GM12878 (cell line): ENCODE data around the gene CSNK1G2. TPM values are rescaled to one million over a fixed set of nuclear protein-coding genes. Genes with fewer than 3 reads are reported as not detected.
A peak's percentile ranks its signal among the peaks of the same experiment; 100 is the strongest.

ENCODE experiments used
- BRCA1 ChIP-seq: IDR thresholded peaks from 2 replicates; pipeline ENCODE4 v1.6.1; 2011; ENCODE audit warnings: low read depth, low read length, improper control_type of control experiment
- CEBPZ ChIP-seq: fragments of 150-350 bp; IDR thresholded peaks from 2 replicates; pipeline ENCODE4 v1.6.1; 2016; ENCODE audit warnings: low read depth, low read length
- HDAC2 ChIP-seq: fragments of 200-600 bp; sonication (generic); IDR thresholded peaks from 2 replicates; pipeline ENCODE4 v1.6.1; 2017
- HSF1 ChIP-seq: fragments of 150-350 bp; IDR thresholded peaks from 2 replicates; pipeline ENCODE4 v1.6.1; 2014; ENCODE audit warnings: mild to moderate bottlenecking, low read depth, low read length
- KAT2A ChIP-seq: conservative IDR thresholded peaks from 2 replicates; pipeline ENCODE4 v1.6.1; 2011; ENCODE audit warnings: low read depth, low read length; ENCODE audit not compliant: control insufficient read depth
- LARP7 ChIP-seq: fragments of 450-650 bp; IDR thresholded peaks from 2 replicates; pipeline ENCODE4 v1.6.1; 2017; ENCODE audit warnings: mild to moderate bottlenecking
- MEF2B ChIP-seq: fragments of 450-650 bp; IDR thresholded peaks from 2 replicates; pipeline ENCODE4 v1.6.1; 2018; ENCODE audit warnings: mild to moderate bottlenecking, moderate library complexity; ENCODE audit not compliant: partially characterized antibody, poor library complexity, severe bottlenecking
- NKRF ChIP-seq: fragments of 450-650 bp; conservative IDR thresholded peaks from 2 replicates; pipeline ENCODE4 v1.6.1; 2017; ENCODE audit warnings: mild to moderate bottlenecking, moderate library complexity
- PAX8 ChIP-seq: fragments of 450-650 bp; IDR thresholded peaks from 2 replicates; pipeline ENCODE4 v1.6.1; 2017; ENCODE audit warnings: mild to moderate bottlenecking, moderate library complexity
- PML ChIP-seq: IDR thresholded peaks from 2 replicates; pipeline ENCODE4 v1.6.1; 2012; ENCODE audit warnings: low read length, inconsistent platforms
- POLR2AphosphoS2 ChIP-seq: IDR thresholded peaks from 2 replicates; pipeline ENCODE4 v1.6.1; 2011; ENCODE audit warnings: low read depth, mild to moderate bottlenecking, low read length, improper control_type of control experiment, moderate library complexity
- POU2F2 ChIP-seq: IDR thresholded peaks from 3 replicates; pipeline ENCODE4 v1.6.1; 2011; ENCODE audit warnings: low read depth, mild to moderate bottlenecking, low read length, borderline replicate concordance
- RAD51 ChIP-seq: fragments of 450-650 bp; IDR thresholded peaks from 2 replicates; pipeline ENCODE4 v1.6.1; 2016; ENCODE audit warnings: moderate library complexity, mild to moderate bottlenecking, inconsistent platforms
- RB1 ChIP-seq: fragments of 450-650 bp; formaldehyde crosslinking; IDR thresholded peaks from 2 replicates; pipeline ENCODE4 v1.6.1; 2017; ENCODE audit warnings: mild to moderate bottlenecking, borderline replicate concordance
- STAT1 ChIP-seq: fragments of 450-650 bp; conservative IDR thresholded peaks from 2 replicates; pipeline ENCODE4 v1.6.1; 2014; ENCODE audit warnings: antibody characterized with exemption, mild to moderate bottlenecking
- TBL1XR1 ChIP-seq: IDR thresholded peaks from 2 replicates; pipeline ENCODE4 v1.6.1; 2012; ENCODE audit warnings: low read depth, low read length, improper control_type of control experiment
- ZBTB11 ChIP-seq: fragments of 450-650 bp; formaldehyde crosslinking; IDR thresholded peaks from 2 replicates; pipeline ENCODE4 v1.5.0; 2022; ENCODE audit warnings: mild to moderate bottlenecking, missing genetic modification characterization
- ZNF217 ChIP-seq: fragments of 450-650 bp; IDR thresholded peaks from 2 replicates; pipeline ENCODE4 v1.6.1; 2017; ENCODE audit warnings: antibody characterized with exemption, mild to moderate bottlenecking
- ZNF24 ChIP-seq: fragments of 450-650 bp; IDR thresholded peaks from 2 replicates; pipeline ENCODE4 v1.6.1; 2017; ENCODE audit warnings: antibody characterized with exemption, mild to moderate bottlenecking
- ZNF384 ChIP-seq: IDR thresholded peaks from 2 replicates; pipeline ENCODE4 v1.6.1; 2012; ENCODE audit warnings: low read depth, mild to moderate bottlenecking, low read length, improper control_type of control experiment, borderline replicate concordance
- ZZZ3 ChIP-seq: IDR thresholded peaks from 2 replicates; pipeline ENCODE4 v1.6.1; 2011; ENCODE audit warnings: low read depth; ENCODE audit not compliant: control insufficient read depth, insufficient read length
- polyA plus RNA-seq, 11 experiments: library from polyadenylated mRNA; depleted of rRNA in 4 of 11; unstranded in 6 of 11; stranded (reverse) in 5 of 11; fragments of >200 nt; fragmentation: Nextera tagmentation in 4 of 11; fragmentation: Illumina TruSeq in 1 of 11; extraction: Ambion mirVana in 4 of 11; extraction: Trizol in 1 of 11; gene quantifications; 1 replicate in 1 of 11; 2 replicates in 10 of 11; pipeline versions ENCODE4 v1.2.1 to v1.2.3, GENCODE V29; 2011 to 2016; ENCODE audit warnings: inconsistent platforms in 2 of 11, missing spikeins in 2 of 11, low read depth in 1 of 11
- total RNA-seq, 4 experiments: library from RNA; depleted of rRNA in 3 of 4; stranded (reverse); fragments of >200 nt in 3 of 4; fragmentation: Illumina TruSeq in 1 of 4; extraction: Trizol in 1 of 4; gene quantifications; 2 replicates each; pipeline versions ENCODE4 v1.2.1 to v1.2.3, GENCODE V29; 2013 to 2021

CSNK1G2 gene
- total and polyA plus RNA-seq, 10 of the 15 experiments (the other 5 are each of a cell fraction or from before 2014, with no cell fraction given) = 0.64 to 109 (median 25.0) TPM

GRCh38 chr19:1929021-1929742 lies 11.8 kb upstream of the CSNK1G2 start (continued):
- TF ChIP-seq CEBPZ (no peak), PML (no peak), HDAC2 (no peak), MEF2B (no peak), ZBTB11 (CRISPR knock-in tag) (no peak), ZZZ3 (no peak), ZNF24 (no peak), LARP7 (no peak), ZNF384 (peak; percentile 69), KAT2A (no peak), STAT1 (no peak), BRCA1 (no peak), TBL1XR1 (no peak), POLR2AphosphoS2 (no peak), PAX8 (no peak), NKRF (0 out of 2 replicates have a peak, but pooled peaks have one; percentile 24), ZNF217 (no peak), POU2F2 (no peak), RAD51 (no peak), HSF1 (no peak), RB1 (peak; percentile 51; the same call in 1 of the 2 replicates)
